Stimulated activated effector memory CD8-positive, alpha-beta T cell treated with anti-CD3 and anti-CD28 coated beads, Interleukin-12 subunit alpha, Interleukin-12 subunit beta, amount 100 ng/mL, for 72 hours (primary cell): ENCODE data around the gene C10orf105.

Experiments
- ATAC-seq: fragments of 150-1000 bp; cut with Tn5 transposase; 2 replicates; pipeline ENCODE4 v1.10.0; 2021
- DNase-seq, 2 donors: peaks; one replicate each; pipeline ENCODE4 v3.0.0; 2021 to 2022; ENCODE audit warnings: low spot score in 2 of 2
- H3K27ac Mint-ChIP-seq: one replicate; pipeline ENCODE4 v1.8.0; 2022; ENCODE audit warnings: mild to moderate bottlenecking, mixed read lengths
- H3K36me3 Mint-ChIP-seq: one replicate; pipeline ENCODE4 v1.8.0; 2022; ENCODE audit warnings: mild to moderate bottlenecking, mixed read lengths
- H3K4me1 Mint-ChIP-seq: one replicate; pipeline ENCODE4 v1.8.0; 2022; ENCODE audit warnings: mixed read lengths
- H3K4me3 Mint-ChIP-seq: one replicate; pipeline ENCODE4 v1.8.0; 2022; ENCODE audit warnings: mild to moderate bottlenecking, mixed read lengths
- H3K9me3 Mint-ChIP-seq: one replicate; pipeline ENCODE4 v1.8.0; 2022; ENCODE audit warnings: mixed read lengths

Gene C10orf105

DNA sequence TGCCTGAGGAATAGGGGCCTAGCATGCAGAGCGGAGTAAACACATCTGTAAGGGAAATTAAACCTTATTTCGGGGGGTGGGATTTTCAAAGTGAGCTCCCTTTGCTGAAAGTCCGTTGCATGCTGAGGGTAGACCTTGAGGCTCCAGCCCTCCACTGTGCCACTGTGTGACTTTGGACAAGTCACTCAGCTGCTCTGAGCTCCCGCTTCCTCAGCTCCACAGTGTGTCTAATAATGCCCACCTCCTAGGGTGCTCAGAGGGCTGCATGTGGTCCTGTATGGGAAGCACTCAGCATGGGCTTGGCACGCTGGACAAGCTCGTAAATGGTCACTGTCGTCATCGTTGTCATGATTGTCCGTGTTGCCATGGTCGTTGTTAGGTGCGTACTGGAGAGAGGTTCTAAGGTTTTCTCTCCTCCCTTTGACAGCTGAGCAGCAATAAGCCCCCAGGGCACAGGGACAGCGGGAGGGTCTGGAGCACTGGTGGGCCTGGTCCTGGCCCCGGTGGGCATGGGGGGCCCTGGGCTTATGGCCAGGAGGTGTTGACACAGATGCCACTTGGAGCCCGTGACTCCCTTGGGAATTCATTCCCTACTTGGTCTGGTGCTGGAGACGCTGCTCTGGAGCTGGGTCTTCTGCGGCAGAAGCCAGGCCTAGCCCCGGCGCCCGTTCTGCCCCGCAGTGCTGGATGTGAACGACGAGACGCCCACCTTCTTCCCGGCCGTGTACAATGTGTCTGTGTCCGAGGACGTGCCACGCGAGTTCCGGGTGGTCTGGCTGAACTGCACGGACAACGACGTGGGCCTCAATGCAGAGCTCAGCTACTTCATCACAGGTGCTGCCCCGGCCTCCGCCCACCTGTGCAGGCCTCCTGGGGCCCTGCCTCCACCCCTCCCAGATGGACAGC lies 13.1 kb downstream of the C10orf105 start:
- no peak for ATAC-seq
- peaks cover 19% of the 10 kb centered on the region for H3K4me1 Mint-ChIP-seq
- H3K9me3 Mint-ChIP-seq = no peaks in the 10 kb centered on the region
- no peaks in the 10 kb centered on the region for H3K36me3 Mint-ChIP-seq
- no peak overlapping the region for H3K27ac Mint-ChIP-seq
- DNase-seq = no peak
- H3K4me3 Mint-ChIP-seq = no peak overlapping the region

DNA sequence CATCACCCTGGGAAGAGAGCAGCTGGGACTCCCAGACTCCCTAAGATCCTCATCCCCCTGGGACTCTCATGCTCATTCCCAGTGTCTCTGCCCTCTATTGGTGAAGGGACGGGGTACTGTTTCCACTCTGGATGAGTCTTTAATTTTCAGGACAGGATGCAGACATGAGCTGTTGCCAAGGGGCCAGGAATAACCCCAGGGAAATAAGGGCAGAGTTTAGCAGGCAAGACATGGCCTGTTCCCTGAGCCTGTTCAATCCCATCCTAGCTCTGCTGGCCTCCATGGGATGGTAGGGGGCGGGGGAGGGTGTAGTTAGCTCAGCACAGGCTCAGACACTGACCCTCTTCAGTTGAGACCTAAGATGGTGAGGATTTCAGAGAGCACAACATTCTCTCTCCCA lies 14.0 kb downstream of the C10orf105 start:
- H3K27ac Mint-ChIP-seq = peak overlapping the region; percentile 69
- DNase-seq (no peak), ATAC-seq (no peak)
- H3K4me1 Mint-ChIP-seq = peaks cover 19% of the 10 kb centered on the region
- H3K36me3 Mint-ChIP-seq = no peaks in the 10 kb centered on the region
- H3K4me3 Mint-ChIP-seq = no peak overlapping the region
- H3K9me3 Mint-ChIP-seq = no peaks in the 10 kb centered on the region

DNA sequence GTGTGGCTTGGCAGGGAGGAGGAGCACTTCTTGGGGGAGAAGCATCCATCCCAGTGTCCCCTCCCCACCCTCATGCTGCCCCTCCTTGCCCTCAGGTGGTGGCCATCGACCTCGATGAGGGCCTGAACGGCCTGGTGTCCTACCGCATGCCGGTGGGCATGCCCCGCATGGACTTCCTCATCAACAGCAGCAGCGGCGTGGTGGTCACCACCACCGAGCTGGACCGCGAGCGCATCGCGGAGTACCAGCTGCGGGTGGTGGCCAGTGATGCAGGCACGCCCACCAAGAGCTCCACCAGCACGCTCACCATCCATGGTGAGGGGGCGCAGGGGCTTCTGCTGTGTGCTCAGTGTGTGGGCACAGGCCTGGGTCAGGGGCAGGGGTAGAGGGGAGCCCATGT lies 14.8 kb downstream of the C10orf105 start:
- DNase-seq = no peak
- peaks cover 18% of the 10 kb centered on the region for H3K4me1 Mint-ChIP-seq
- no peak overlapping the region for H3K27ac Mint-ChIP-seq
- no peaks in the 10 kb centered on the region for H3K36me3 Mint-ChIP-seq
- no peak for ATAC-seq
- no peaks in the 10 kb centered on the region for H3K9me3 Mint-ChIP-seq
- no peak overlapping the region for H3K4me3 Mint-ChIP-seq

DNA sequence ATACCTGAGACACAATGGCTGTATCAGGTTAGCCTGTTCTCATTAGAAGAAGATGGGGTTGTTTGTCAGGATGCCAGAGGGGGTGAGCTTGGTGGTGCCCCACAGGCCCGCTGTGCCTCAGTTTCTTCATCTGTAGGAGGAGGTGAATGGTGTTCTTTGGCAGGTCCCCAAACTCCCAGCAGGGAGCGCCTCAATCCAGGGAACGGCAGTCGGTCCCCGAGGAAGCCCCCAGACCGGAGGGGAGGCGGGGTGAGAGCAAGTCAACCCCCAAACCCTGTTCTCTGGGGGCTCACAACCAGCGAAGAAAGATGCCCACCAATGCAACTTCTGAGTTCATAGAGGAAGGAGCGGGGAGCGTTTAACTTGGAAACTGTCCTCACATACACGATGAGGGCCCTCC lies 16.0 kb downstream of the C10orf105 start:
- no peak for ATAC-seq
- H3K36me3 Mint-ChIP-seq = no peaks in the 10 kb centered on the region
- peaks cover 19% of the 10 kb centered on the region for H3K4me1 Mint-ChIP-seq
- no peak overlapping the region for H3K4me3 Mint-ChIP-seq
- no peak overlapping the region for H3K27ac Mint-ChIP-seq
- no peaks in the 10 kb centered on the region for H3K9me3 Mint-ChIP-seq
- no peak for DNase-seq

DNA sequence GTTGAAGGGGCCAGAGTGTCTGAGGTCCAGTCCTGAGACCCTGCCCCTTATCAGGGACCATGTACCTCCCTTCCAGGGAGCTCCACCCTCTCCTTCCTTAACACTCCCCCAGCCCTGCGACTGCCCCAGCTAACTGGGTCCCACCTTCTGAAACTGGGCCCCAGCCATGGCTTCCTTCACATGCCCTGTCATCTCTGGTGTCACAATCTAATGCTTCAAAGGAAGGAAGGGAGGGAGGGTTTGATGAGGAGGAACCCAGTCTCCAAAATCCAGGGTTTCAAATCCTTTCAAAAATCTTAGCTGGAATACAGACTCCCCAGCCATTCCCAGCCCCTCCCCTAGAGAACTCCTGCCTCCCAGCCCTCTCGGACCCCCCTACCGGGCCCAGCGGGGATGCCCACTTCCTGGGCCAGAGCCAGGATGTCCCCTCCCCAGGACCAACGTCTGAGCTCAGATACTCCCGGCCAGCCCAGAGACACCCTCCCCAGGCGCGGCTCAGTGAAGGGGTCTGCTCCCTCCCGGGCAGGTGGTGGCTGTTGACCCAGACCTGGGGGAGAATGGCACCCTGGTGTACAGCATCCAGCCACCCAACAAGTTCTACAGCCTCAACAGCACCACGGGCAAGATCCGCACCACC lies 18.0 kb downstream of the C10orf105 start:
- DNase-seq = no peak
- Mint-ChIP-seq H3K9me3 (no peaks in the 10 kb centered on the region), H3K4me3 (no peak overlapping the region), H3K36me3 (no peaks in the 10 kb centered on the region), H3K4me1 (peaks cover 29% of the 10 kb centered on the region), H3K27ac (no peak overlapping the region)
- no peak for ATAC-seq

DNA sequence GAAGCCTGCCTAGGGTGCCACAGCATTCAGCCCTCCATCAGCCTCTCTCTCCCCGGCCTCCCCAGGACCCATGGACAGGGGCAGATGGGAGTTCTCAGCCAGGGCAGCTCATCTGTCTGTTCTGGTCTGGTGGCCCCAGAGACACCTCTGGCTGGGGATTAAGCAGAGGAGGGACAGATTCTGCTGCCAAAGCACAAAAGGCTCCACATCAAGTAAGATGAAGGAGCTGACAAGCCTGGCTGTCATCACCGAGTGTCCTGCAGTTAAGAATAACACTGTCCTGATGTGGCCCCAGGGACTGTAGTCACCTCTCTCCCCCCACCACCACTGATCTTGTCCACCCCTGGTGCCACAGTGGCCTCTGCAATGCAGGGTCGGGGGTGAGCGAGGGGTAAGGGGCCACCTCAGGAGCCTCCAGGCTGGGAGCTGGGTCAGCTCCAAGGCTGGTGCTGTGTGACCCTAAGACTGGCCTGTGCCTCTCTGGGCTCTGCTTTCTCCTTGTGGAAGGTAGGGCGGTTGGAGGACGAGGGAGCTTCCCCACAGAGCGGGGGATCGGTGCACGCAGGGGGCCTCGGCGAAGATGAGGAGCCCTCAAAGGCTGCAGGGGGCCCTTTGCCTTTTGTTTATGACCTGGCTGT lies 18.7 kb downstream of the C10orf105 start:
- Mint-ChIP-seq H3K4me1 (peaks cover 32% of the 10 kb centered on the region), H3K27ac (no peak overlapping the region)
- no peak for ATAC-seq

DNA sequence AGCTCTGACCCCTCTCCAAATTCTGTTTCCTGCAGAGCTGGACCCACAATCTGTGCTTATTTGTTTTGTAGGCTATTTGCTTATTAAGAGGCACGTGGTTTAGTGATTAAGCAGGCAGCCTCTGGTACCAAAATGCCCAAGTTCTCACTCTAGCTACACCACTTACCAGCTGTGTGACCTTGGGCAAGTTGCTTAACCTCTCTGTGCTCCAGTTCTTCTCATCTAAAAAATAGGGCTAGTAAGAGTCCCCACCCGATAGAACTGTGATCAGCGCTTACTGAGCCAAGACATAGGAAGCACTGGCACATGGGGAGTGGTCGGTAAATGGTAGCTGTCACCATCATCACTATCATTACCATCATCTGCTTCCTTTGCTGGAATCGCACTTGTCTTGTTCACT lies 20.8 kb downstream of the C10orf105 start:
- H3K4me1 Mint-ChIP-seq = peaks cover 51% of the 10 kb centered on the region
- DNase-seq = no peak
- H3K9me3 Mint-ChIP-seq = no peaks in the 10 kb centered on the region
- H3K36me3 Mint-ChIP-seq = no peaks in the 10 kb centered on the region
- peak; percentile 22 for ATAC-seq
- H3K27ac Mint-ChIP-seq = peak overlapping the region; percentile 23
- H3K4me3 Mint-ChIP-seq = no peak overlapping the region

More for the DNA sequence above, 18.7 kb downstream of the C10orf105 start:
- H3K4me3 Mint-ChIP-seq = no peak overlapping the region
- no peaks in the 10 kb centered on the region for H3K9me3 Mint-ChIP-seq
- H3K36me3 Mint-ChIP-seq = no peaks in the 10 kb centered on the region
- no peak for DNase-seq

DNA sequence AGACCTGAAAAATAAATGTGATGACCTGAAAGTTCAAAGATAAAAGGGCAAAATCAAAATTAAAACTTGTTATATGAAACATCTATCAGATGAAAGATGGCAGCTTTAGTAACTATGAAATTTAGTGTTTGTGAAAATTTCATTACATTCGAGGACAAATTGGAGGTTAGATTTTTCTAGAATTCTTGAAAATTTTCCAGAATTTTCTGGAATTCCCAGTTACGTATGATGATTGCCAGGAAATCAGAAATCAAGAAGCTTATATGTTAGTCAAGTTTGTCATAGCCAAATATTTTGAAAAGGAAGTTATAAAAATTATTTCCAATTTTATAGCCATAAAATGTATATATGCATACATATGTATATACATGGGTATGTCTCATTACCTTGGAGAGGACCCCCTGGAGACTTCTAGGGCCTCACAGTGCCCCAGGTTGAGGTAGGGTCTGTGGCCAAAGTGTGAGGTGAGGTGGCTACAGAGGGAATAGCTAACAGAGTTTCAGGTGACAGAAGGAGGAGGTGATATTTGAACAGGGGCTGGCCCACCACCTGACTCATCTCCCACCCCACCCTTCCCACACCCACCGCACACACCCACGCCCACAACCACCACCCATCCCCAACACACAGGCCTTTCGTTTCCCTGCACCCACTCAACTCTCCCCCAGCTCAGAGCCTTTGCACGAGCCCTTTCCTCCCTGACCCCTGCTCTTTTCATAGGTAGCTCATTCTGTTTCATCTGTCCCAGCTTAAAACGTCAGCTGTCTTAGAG lies 21.5 kb downstream of the C10orf105 start:
- ATAC-seq (peak; percentile 83), DNase-seq (peak in 1 of 2 donors; percentile 74)
- Mint-ChIP-seq H3K4me3 (no peak overlapping the region), H3K9me3 (no peaks in the 10 kb centered on the region), H3K27ac (peak overlapping the region; percentile 23), H3K4me1 (peaks cover 54% of the 10 kb centered on the region), H3K36me3 (no peaks in the 10 kb centered on the region)

DNA sequence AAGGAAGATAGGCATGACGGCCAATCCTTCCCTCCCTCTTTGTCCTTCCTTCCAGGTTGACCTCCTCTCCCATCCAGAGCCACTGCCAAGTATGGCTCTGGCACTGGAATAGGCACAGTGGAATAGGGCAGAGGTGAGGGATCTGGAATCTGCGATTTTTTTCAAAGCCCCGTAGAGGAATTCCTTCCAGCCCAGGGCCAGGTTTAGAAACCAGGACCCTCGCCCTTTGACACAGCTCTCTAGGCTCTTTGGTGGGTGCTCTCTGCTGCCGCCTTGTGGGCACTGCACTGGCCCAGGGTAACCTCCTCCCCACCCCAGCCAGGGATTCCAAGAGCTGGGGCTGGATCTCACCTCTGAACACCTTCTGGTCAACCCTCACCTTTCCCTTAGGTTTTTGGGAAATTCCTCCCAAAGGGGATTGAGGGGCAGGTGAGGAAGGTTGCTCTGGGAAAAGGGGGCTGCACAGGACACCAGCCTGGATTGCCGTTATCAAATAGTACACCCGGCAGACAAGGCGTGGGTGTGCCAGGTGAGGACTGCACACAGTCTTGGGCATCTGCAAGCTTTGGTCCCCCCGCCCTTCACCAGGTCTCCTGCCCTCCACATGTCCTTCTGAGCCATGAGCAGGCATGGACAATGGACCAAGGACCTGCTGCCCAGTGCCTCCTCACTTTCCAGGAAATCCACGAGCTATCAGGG lies 22.8 kb downstream of the C10orf105 start:
- peak; percentile 68 for ATAC-seq
- H3K9me3 Mint-ChIP-seq = no peaks in the 10 kb centered on the region
- no peak overlapping the region for H3K27ac Mint-ChIP-seq
- H3K4me3 Mint-ChIP-seq = no peak overlapping the region
- peaks cover 54% of the 10 kb centered on the region for H3K4me1 Mint-ChIP-seq
- no peaks in the 10 kb centered on the region for H3K36me3 Mint-ChIP-seq
- DNase-seq = peak; percentile 51 to 79

DNA sequence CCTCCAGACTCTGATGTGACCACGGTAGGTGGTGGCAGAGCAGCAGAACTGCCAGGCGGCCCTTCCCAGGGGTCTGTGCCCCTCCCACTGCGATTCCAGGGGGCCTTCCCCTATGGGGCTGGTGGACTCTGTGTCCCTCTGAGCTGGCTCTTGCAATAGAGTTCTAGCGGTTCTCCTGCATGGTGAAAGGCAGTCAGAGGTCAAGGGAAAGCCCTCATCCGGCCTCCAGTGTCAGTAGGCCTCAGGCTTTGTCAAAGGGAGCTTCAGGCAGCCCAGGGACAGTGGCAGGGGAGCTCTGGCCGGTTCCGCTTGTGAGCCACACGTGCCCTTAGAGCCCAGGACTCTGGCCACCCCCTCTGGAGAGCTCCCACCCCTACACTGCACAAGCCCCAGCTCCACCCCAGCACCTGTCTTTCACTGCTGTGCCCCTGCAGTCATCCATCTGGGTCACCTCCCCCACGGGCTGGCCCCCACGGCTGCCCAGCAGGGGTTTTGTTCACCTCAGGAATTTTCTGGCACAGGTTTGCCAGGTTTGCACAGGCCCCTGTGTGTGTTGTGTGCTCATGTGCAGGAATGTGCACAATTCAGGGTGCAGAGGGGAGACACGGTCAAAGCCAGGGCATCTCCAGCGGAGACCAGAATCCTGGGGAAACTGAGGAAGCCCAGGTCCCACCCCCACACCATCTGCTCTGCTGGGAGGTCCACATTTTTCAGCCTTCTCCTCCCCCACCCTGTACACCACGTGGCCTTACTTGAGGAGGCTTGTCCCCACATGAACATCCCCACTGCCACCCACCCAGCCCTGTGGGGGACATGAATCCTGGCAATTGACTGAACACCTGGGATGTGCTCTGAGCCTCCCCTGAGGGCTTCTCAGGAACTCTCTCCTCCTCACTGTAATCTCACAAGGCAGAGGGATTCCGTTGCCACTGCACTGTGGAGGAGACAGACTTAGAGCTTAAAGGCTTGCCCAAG lies 23.8 kb downstream of the C10orf105 start:
- DNase-seq (no peak), ATAC-seq (no peak)
- H3K27ac Mint-ChIP-seq = no peak overlapping the region
- H3K4me1 Mint-ChIP-seq = peaks cover 54% of the 10 kb centered on the region
- no peaks in the 10 kb centered on the region for H3K36me3 Mint-ChIP-seq
- no peaks in the 10 kb centered on the region for H3K9me3 Mint-ChIP-seq
- no peak overlapping the region for H3K4me3 Mint-ChIP-seq

DNA sequence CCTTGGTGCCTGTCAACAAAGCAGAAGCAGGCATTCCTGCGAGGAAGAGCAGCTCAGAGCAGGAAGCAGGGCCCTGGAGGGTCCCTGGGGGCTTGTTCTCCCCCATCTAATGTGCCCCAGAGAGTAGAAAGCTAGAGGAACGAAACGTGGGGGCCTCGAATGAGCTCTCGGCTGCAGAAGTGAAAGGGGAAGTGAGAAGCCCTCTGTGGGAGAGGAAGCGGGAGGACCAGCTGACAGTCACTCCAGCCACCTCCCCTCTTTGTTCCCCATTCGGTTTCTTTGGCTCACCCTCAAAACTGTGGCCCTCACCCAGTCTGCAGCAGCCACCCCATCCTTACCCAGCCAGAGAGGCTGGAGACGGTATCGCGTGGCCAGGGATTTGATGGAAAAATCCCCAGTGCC lies 25.0 kb downstream of the C10orf105 start:
- ATAC-seq (no peak), DNase-seq (no peak)
- peak overlapping the region; percentile 81 for H3K27ac Mint-ChIP-seq
- H3K4me1 Mint-ChIP-seq = peaks cover 54% of the 10 kb centered on the region
- H3K4me3 Mint-ChIP-seq = peak overlapping the region; percentile 45
- H3K36me3 Mint-ChIP-seq = no peaks in the 10 kb centered on the region
- H3K9me3 Mint-ChIP-seq = no peaks in the 10 kb centered on the region

DNA sequence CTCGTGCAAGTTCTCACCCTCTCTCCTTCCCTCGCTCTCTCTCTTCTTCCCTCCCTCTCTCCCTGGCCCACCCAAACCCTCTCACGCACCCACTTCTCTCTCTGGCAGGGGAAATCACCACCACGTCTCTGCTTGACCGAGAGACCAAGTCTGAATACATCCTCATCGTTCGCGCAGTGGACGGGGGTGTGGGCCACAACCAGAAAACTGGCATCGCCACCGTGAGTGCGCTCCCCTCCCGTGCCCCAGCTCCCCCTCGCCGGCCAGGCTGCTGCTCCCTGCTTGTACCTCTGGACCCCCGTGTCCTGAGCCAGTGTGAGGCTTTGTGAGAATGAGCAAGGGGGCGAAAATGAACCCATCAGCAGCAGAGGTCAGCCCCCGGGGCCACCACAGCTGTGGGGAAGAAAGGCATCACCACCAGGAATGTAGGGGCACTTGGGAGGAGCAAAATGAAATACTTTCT lies 25.5 kb downstream of the C10orf105 start:
- no peak for DNase-seq
- Mint-ChIP-seq H3K4me1 (peaks cover 49% of the 10 kb centered on the region), H3K27ac (peak overlapping the region; percentile 81), H3K9me3 (no peaks in the 10 kb centered on the region), H3K36me3 (peaks cover 3% of the 10 kb centered on the region), H3K4me3 (peak overlapping the region; percentile 45)
- no peak for ATAC-seq

DNA sequence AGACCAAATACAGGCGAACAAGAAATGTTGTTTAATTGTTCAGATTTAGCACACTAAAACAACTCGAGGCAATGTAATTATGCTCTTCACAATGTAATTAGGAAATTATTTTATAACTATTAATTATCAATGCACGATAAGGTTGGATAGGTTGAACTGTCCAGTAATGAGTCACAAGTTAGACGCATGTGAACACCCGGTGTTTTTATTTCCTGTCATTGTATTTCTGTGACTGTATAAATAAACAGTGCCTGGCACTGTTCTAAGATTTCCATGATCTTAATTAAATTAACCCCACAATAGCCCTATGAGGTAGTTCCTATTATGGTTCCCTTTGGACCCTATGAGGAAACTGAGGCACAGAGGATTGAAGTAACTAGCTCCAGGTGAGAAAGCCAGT lies 26.2 kb downstream of the C10orf105 start:
- ATAC-seq = no peak
- Mint-ChIP-seq H3K27ac (no peak overlapping the region), H3K9me3 (no peaks in the 10 kb centered on the region), H3K4me1 (peaks cover 43% of the 10 kb centered on the region), H3K4me3 (no peak overlapping the region), H3K36me3 (peaks cover 7% of the 10 kb centered on the region)
- no peak for DNase-seq
